ENCODE data around the gene WDR45B.

Gene WDR45B

DNA sequence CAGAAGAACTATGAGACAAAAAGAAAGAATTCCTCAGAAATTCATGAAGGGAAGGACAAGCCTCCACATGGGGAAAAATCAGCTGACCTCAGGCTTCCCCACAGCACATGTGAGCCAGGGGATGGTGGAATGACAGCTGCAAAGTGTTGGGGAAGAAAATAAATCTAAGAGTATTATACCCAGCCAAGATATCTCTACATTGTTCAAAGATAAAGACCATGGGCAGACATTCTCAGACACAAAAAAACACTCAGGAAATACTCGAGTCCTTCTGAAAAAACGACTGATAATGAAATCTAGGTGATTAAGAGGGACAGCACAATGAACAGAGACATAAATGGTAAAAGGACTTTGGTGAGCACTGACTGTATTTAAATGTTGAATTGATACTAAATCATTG, 46.4 kb upstream of the WDR45B start:
- Histone ChIP-seq H2BK15ac (ENCODE audit: low read depth, poor library complexity, severe bottlenecking) (no peak overlapping the region), H2AK5ac (ENCODE audit: low read length, severe bottlenecking) (no peak overlapping the region), H3K36me3 (ENCODE audit: control insufficient read depth in 1 of 2, insufficient read depth in 2 of 2, low read depth in 1 of 2, low read length in 2 of 2) (peaks cover 0 to 29% of the 10 kb centered on the region in 2 experiments), H4K91ac (ENCODE audit: low read length) (no peak overlapping the region), H3K4me2 (ENCODE audit: low read length, poor library complexity, severe bottlenecking) (no peak overlapping the region), H3K27me3 (ENCODE audit: control insufficient read depth in 1 of 2, insufficient read depth in 1 of 2, low read length in 2 of 2) (peaks cover 0 to 6% of the 10 kb centered on the region in 2 experiments), H3K4ac (ENCODE audit: low read depth in 1 of 2, low read length in 2 of 2) (no peak overlapping the region), H3K4me3 (ENCODE audit: insufficient read depth in 1 of 2, low read depth in 1 of 2, low read length in 2 of 2) (no peak overlapping the region), H2BK120ac (ENCODE audit: low read depth, low read length) (no peak overlapping the region), H4K8ac (ENCODE audit: low read length) (no peak overlapping the region), H3K79me1 (replicated peaks; ENCODE audit: low read length, poor library complexity, severe bottlenecking) (peaks cover 17% of the 10 kb centered on the region), H3K27ac (ENCODE audit: low read length, poor library complexity, severe bottlenecking) (no peak overlapping the region), H2AFZ (ENCODE audit: low read depth, low read length) (no peak overlapping the region), H3K9me3 (ENCODE audit: control insufficient read depth, low read length) (peaks cover 11% of the 10 kb centered on the region), H3K4me1 (ENCODE audit: control insufficient read depth, insufficient read depth, low read depth, low read length) (peaks cover 23% of the 10 kb centered on the region), H2BK5ac (ENCODE audit: low read depth, low read length, poor library complexity, severe bottlenecking) (no peak overlapping the region), H3K14ac (ENCODE audit: low read length in 2 of 2) (no peak overlapping the region), H3K23ac (ENCODE audit: low read length in 2 of 2) (no peak overlapping the region), H3K18ac (ENCODE audit: low read depth in 1 of 2, low read length in 2 of 2) (no peak overlapping the region), H2BK12ac (ENCODE audit: low read length in 2 of 2) (no peak overlapping the region), H3K9ac (ENCODE audit: low read length) (no peak overlapping the region)
- no peak for DNase-seq
- 72% methylated on average over 2 of the region's 2 CpGs for WGBS

DNA sequence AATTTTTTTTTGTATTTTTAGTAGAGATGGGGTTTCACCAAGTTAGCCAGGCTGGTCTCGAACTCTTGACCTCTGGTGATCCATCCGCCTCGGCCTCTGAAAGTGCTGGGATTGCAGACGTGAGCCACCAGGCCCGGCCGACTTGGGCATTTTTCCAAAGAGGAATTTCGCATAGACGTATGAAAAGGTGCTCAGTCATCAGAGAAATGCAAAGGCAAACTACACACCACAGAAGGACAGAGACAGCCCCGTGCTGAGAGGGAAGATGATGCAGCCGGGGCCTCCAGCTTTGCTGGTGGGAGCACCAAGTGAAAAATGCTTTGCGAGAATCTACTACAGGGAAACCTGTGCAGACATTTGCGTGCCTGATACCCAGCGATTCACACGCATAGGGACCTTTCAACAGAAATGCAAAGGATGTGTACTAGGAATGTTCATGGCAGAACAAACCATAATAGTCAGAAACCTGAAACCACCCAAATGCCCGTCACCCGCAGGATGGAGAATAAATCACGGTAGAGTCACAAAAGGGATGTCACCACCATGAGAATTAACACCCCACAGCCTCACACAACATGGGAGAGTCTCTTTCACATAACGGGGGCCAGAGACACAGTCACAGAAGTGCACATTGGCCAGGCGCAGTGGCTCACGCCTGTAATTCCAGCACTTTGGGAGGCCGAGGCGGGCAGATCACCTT, 45.1 kb upstream of the WDR45B start:
- Histone ChIP-seq H3K14ac (ENCODE audit: low read length in 2 of 2) (no peak overlapping the region), H4K91ac (ENCODE audit: low read length) (no peak overlapping the region), H2AK5ac (ENCODE audit: low read length, severe bottlenecking) (no peak overlapping the region), H3K27ac (ENCODE audit: low read length, poor library complexity, severe bottlenecking) (no peak overlapping the region), H3K4ac (ENCODE audit: low read depth in 1 of 2, low read length in 2 of 2) (no peak overlapping the region), H2AFZ (ENCODE audit: low read depth, low read length) (no peak overlapping the region), H3K27me3 (ENCODE audit: control insufficient read depth in 1 of 2, insufficient read depth in 1 of 2, low read length in 2 of 2) (peaks cover 0 to 6% of the 10 kb centered on the region in 2 experiments), H3K4me1 (ENCODE audit: control insufficient read depth, insufficient read depth, low read depth, low read length) (peaks cover 19% of the 10 kb centered on the region), H3K9me3 (ENCODE audit: control insufficient read depth, low read length) (peaks cover 11% of the 10 kb centered on the region), H3K4me3 (ENCODE audit: insufficient read depth in 1 of 2, low read depth in 1 of 2, low read length in 2 of 2) (no peak overlapping the region), H3K23ac (ENCODE audit: low read length in 2 of 2) (no peak overlapping the region), H3K79me1 (replicated peaks; ENCODE audit: low read length, poor library complexity, severe bottlenecking) (peaks cover 20% of the 10 kb centered on the region), H2BK120ac (ENCODE audit: low read depth, low read length) (no peak overlapping the region), H3K36me3 (ENCODE audit: control insufficient read depth in 1 of 2, insufficient read depth in 2 of 2, low read depth in 1 of 2, low read length in 2 of 2) (peaks cover 0 to 33% of the 10 kb centered on the region in 2 experiments), H3K4me2 (ENCODE audit: low read length, poor library complexity, severe bottlenecking) (no peak overlapping the region), H3K18ac (ENCODE audit: low read depth in 1 of 2, low read length in 2 of 2) (no peak overlapping the region), H2BK5ac (ENCODE audit: low read depth, low read length, poor library complexity, severe bottlenecking) (no peak overlapping the region), H2BK12ac (ENCODE audit: low read length in 2 of 2) (no peak overlapping the region), H4K8ac (ENCODE audit: low read length) (no peak overlapping the region), H2BK15ac (ENCODE audit: low read depth, poor library complexity, severe bottlenecking) (no peak overlapping the region), H3K9ac (ENCODE audit: low read length) (no peak overlapping the region)
- 96% methylated on average over 22 of the region's 22 CpGs for WGBS
- no peak for DNase-seq

DNA sequence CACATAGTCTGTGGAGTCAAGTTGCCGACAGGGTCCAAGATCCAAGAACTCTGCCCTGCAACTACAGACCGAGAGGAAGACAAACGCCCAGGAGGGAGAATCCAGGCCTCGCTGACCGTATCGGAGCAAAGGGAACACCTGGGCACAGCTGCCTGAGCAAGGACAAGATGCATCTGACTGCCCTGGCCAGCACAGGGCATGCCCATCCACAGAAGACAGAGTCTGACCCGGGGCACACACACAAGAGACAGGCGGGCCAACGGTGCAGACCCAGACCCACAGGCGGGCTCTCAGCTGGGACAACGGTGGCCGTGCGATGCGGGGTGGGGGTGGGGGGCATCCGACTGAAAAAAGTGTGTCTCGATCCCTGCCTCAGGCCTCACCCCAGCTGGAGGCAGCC, 44.0 kb upstream of the WDR45B start:
- Histone ChIP-seq H2BK5ac (ENCODE audit: low read depth, low read length, poor library complexity, severe bottlenecking) (no peak overlapping the region), H3K9ac (ENCODE audit: low read length) (no peak overlapping the region), H3K23ac (ENCODE audit: low read length in 2 of 2) (no peak overlapping the region), H2BK120ac (ENCODE audit: low read depth, low read length) (no peak overlapping the region), H3K79me1 (replicated peaks; ENCODE audit: low read length, poor library complexity, severe bottlenecking) (peaks cover 13% of the 10 kb centered on the region), H2AK5ac (ENCODE audit: low read length, severe bottlenecking) (no peak overlapping the region), H4K91ac (ENCODE audit: low read length) (no peak overlapping the region), H2AFZ (ENCODE audit: low read depth, low read length) (no peak overlapping the region), H3K4ac (ENCODE audit: low read depth in 1 of 2, low read length in 2 of 2) (no peak overlapping the region), H3K4me3 (ENCODE audit: insufficient read depth in 1 of 2, low read depth in 1 of 2, low read length in 2 of 2) (no peak overlapping the region), H3K18ac (ENCODE audit: low read depth in 1 of 2, low read length in 2 of 2) (no peak overlapping the region), H3K4me2 (ENCODE audit: low read length, poor library complexity, severe bottlenecking) (no peak overlapping the region), H3K9me3 (ENCODE audit: control insufficient read depth, low read length) (peaks cover 11% of the 10 kb centered on the region), H3K27me3 (ENCODE audit: control insufficient read depth in 1 of 2, insufficient read depth in 1 of 2, low read length in 2 of 2) (peaks cover 0 to 3% of the 10 kb centered on the region in 2 experiments), H3K36me3 (ENCODE audit: control insufficient read depth in 1 of 2, insufficient read depth in 2 of 2, low read depth in 1 of 2, low read length in 2 of 2) (peaks cover 0 to 33% of the 10 kb centered on the region in 2 experiments), H3K4me1 (ENCODE audit: control insufficient read depth, insufficient read depth, low read depth, low read length) (peaks cover 20% of the 10 kb centered on the region), H3K27ac (ENCODE audit: low read length, poor library complexity, severe bottlenecking) (no peak overlapping the region), H3K14ac (ENCODE audit: low read length in 2 of 2) (no peak overlapping the region), H2BK12ac (ENCODE audit: low read length in 2 of 2) (no peak overlapping the region), H4K8ac (ENCODE audit: low read length) (no peak overlapping the region), H2BK15ac (ENCODE audit: low read depth, poor library complexity, severe bottlenecking) (no peak overlapping the region)
- DNase-seq, result no peak
- WGBS, result 87% methylated on average over 16 of the region's 16 CpGs

DNA sequence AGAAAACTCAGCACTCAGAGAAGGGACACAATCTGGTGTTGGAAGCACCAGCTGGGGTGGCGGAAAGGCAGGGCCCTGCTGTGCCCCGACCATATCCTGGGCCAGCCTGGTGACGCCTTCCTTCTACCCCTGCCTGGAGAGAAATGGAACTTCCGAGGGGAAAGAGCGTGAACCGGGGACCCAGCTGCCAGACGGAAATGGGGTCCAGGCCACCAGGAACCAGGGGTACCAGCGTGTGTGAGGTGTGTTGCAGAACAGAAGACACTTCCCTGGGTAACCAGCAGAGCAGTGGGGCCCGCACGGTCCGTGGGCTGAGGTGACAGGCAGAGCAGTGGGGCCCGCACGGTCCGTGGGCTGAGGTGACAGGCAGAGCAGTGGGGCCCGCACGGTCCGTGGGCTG, 43.5 kb upstream of the WDR45B start:
- H2BK12ac ChIP-seq (ENCODE audit: low read length in 2 of 2), result no peak overlapping the region
- no peak overlapping the region for H2BK5ac ChIP-seq (ENCODE audit: low read depth, low read length, poor library complexity, severe bottlenecking)
- no peak overlapping the region for H2BK120ac ChIP-seq (ENCODE audit: low read depth, low read length)
- H3K4me2 ChIP-seq (ENCODE audit: low read length, poor library complexity, severe bottlenecking), result no peak overlapping the region
- H3K36me3 ChIP-seq (ENCODE audit: control insufficient read depth in 1 of 2, insufficient read depth in 2 of 2, low read depth in 1 of 2, low read length in 2 of 2), result peaks cover 0 to 33% of the 10 kb centered on the region in 2 experiments
- 94% methylated on average over 11 of the region's 17 CpGs for whole genome bisulfite sequencing
- H3K9ac ChIP-seq (ENCODE audit: low read length), result no peak overlapping the region
- H3K27me3 ChIP-seq (ENCODE audit: control insufficient read depth in 1 of 2, insufficient read depth in 1 of 2, low read length in 2 of 2), result no peaks in the 10 kb centered on the region
- no peak overlapping the region for H3K14ac ChIP-seq (ENCODE audit: low read length in 2 of 2)
- no peak overlapping the region for H2AFZ ChIP-seq (ENCODE audit: low read depth, low read length)
- no peak overlapping the region for H4K8ac ChIP-seq (ENCODE audit: low read length)
- H3K27ac ChIP-seq (ENCODE audit: low read length, poor library complexity, severe bottlenecking), result no peak overlapping the region
- H4K91ac ChIP-seq (ENCODE audit: low read length), result peak overlapping the region; percentile 64
- H3K9me3 ChIP-seq (ENCODE audit: control insufficient read depth, low read length), result peaks cover 11% of the 10 kb centered on the region
- H3K79me1 ChIP-seq (replicated peaks; ENCODE audit: low read length, poor library complexity, severe bottlenecking), result peaks cover 10% of the 10 kb centered on the region
- no peak for DNase-seq
- no peak overlapping the region for H3K23ac ChIP-seq (ENCODE audit: low read length in 2 of 2)
- H3K4me1 ChIP-seq (ENCODE audit: control insufficient read depth, insufficient read depth, low read depth, low read length), result peaks cover 18% of the 10 kb centered on the region
- no peak overlapping the region for H3K4ac ChIP-seq (ENCODE audit: low read depth in 1 of 2, low read length in 2 of 2)
- H2BK15ac ChIP-seq (ENCODE audit: low read depth, poor library complexity, severe bottlenecking), result no peak overlapping the region
- H2AK5ac ChIP-seq (ENCODE audit: low read length, severe bottlenecking), result no peak overlapping the region
- no peak overlapping the region for H3K4me3 ChIP-seq (ENCODE audit: insufficient read depth in 1 of 2, low read depth in 1 of 2, low read length in 2 of 2)
- no peak overlapping the region for H3K18ac ChIP-seq (ENCODE audit: low read depth in 1 of 2, low read length in 2 of 2)

Measured in mesenchymal stem cell (in vitro differentiated cells and primary cell).